ENCODE data around the gene BBS5.

The BBS5 gene

GRCh38 chr2:169462896-169463695 lies 16.2 kb upstream of the BBS5 start:
- Histone ChIP-seq H3K4me3 (ENCODE audit: low read length) (peak overlapping the region; percentile 31), H3K9me3 (replicated peaks; ENCODE audit: low read length) (no peaks in the 10 kb centered on the region)

GRCh38 chr2:169464466-169464865 lies 14.8 kb upstream of the BBS5 start:
- H3K9ac ChIP-seq (ENCODE audit: low read depth, low read length): no peak overlapping the region
- H3K27me3 ChIP-seq (ENCODE audit: control insufficient read depth, insufficient read depth, low read length): no peaks in the 10 kb centered on the region
- no peaks in the 10 kb centered on the region for H3K36me3 ChIP-seq (ENCODE audit: insufficient read depth, low read length)
- H3K4me1 ChIP-seq (ENCODE audit: control insufficient read depth, insufficient read depth, low read length): peaks cover 19% of the 10 kb centered on the region
- H3K4me2 ChIP-seq (ENCODE audit: low read length): no peak overlapping the region
- no peak overlapping the region for H3K4me3 ChIP-seq (ENCODE audit: low read length)
- no peaks in the 10 kb centered on the region for H3K9me3 ChIP-seq (replicated peaks; ENCODE audit: low read length)

More at GRCh38 chr2:169462896-169463695, 16.2 kb upstream of the BBS5 start:
- Histone ChIP-seq H3K4me2 (ENCODE audit: low read length) (peak overlapping the region; percentile 62), H3K27me3 (ENCODE audit: control insufficient read depth, insufficient read depth, low read length) (no peaks in the 10 kb centered on the region), H3K4me1 (ENCODE audit: control insufficient read depth, insufficient read depth, low read length) (peaks cover 19% of the 10 kb centered on the region), H3K9ac (ENCODE audit: low read depth, low read length) (peak overlapping the region; percentile 50), H3K36me3 (ENCODE audit: insufficient read depth, low read length) (no peaks in the 10 kb centered on the region)

- peaks cover 19% of the 10 kb centered on the region for H3K4me1 ChIP-seq (ENCODE audit: control insufficient read depth, insufficient read depth, low read length)
- no peaks in the 10 kb centered on the region for H3K9me3 ChIP-seq (replicated peaks; ENCODE audit: low read length)
- no peak overlapping the region for H3K9ac ChIP-seq (ENCODE audit: low read depth, low read length)
- H3K27me3 ChIP-seq (ENCODE audit: control insufficient read depth, insufficient read depth, low read length): no peaks in the 10 kb centered on the region
- H3K36me3 ChIP-seq (ENCODE audit: insufficient read depth, low read length): no peaks in the 10 kb centered on the region
- no peak overlapping the region for H3K4me3 ChIP-seq (ENCODE audit: low read length)
- no peak overlapping the region for H3K4me2 ChIP-seq (ENCODE audit: low read length)
Observed at GRCh38 chr2:169464882-169465281, 14.4 kb upstream of the BBS5 start.

- no peaks in the 10 kb centered on the region for H3K9me3 ChIP-seq (replicated peaks; ENCODE audit: low read length)
- H3K4me2 ChIP-seq (ENCODE audit: low read length): no peak overlapping the region
- H3K4me1 ChIP-seq (ENCODE audit: control insufficient read depth, insufficient read depth, low read length): peaks cover 9% of the 10 kb centered on the region
- H3K36me3 ChIP-seq (ENCODE audit: insufficient read depth, low read length): no peaks in the 10 kb centered on the region
- H3K27me3 ChIP-seq (ENCODE audit: control insufficient read depth, insufficient read depth, low read length): no peaks in the 10 kb centered on the region
- no peak overlapping the region for H3K9ac ChIP-seq (ENCODE audit: low read depth, low read length)
- no peak overlapping the region for H3K4me3 ChIP-seq (ENCODE audit: low read length)
Observed at GRCh38 chr2:169468841-169469240, 10.5 kb upstream of the BBS5 start.

- Histone ChIP-seq H3K9ac (ENCODE audit: low read depth, low read length) (no peak overlapping the region), H3K9me3 (replicated peaks; ENCODE audit: low read length) (no peaks in the 10 kb centered on the region), H3K36me3 (ENCODE audit: insufficient read depth, low read length) (no peaks in the 10 kb centered on the region), H3K4me2 (ENCODE audit: low read length) (no peak overlapping the region), H3K4me1 (ENCODE audit: control insufficient read depth, insufficient read depth, low read length) (no peaks in the 10 kb centered on the region), H3K27me3 (ENCODE audit: control insufficient read depth, insufficient read depth, low read length) (no peaks in the 10 kb centered on the region), H3K4me3 (ENCODE audit: low read length) (no peak overlapping the region)
Observed at GRCh38 chr2:169469952-169470572, 9.2 kb upstream of the BBS5 start.

GRCh38 chr2:169472249-169472648 lies 7.0 kb upstream of the BBS5 start:
- no peak overlapping the region for H3K9ac ChIP-seq (ENCODE audit: low read depth, low read length)
- H3K9me3 ChIP-seq (replicated peaks; ENCODE audit: low read length): no peaks in the 10 kb centered on the region
- H3K27me3 ChIP-seq (ENCODE audit: control insufficient read depth, insufficient read depth, low read length): no peaks in the 10 kb centered on the region
- no peaks in the 10 kb centered on the region for H3K36me3 ChIP-seq (ENCODE audit: insufficient read depth, low read length)
- H3K4me1 ChIP-seq (ENCODE audit: control insufficient read depth, insufficient read depth, low read length): no peaks in the 10 kb centered on the region
- H3K4me2 ChIP-seq (ENCODE audit: low read length): no peak overlapping the region
- no peak overlapping the region for H3K4me3 ChIP-seq (ENCODE audit: low read length)

- Histone ChIP-seq H3K4me2 (ENCODE audit: low read length) (no peak overlapping the region), H3K9me3 (replicated peaks; ENCODE audit: low read length) (no peaks in the 10 kb centered on the region), H3K4me1 (ENCODE audit: control insufficient read depth, insufficient read depth, low read length) (peaks cover 9% of the 10 kb centered on the region), H3K36me3 (ENCODE audit: insufficient read depth, low read length) (no peaks in the 10 kb centered on the region), H3K9ac (ENCODE audit: low read depth, low read length) (no peak overlapping the region), H3K4me3 (ENCODE audit: low read length) (no peak overlapping the region), H3K27me3 (ENCODE audit: control insufficient read depth, insufficient read depth, low read length) (no peaks in the 10 kb centered on the region)
Observed at GRCh38 chr2:169476459-169476858, 2.8 kb upstream of the BBS5 start.

GRCh38 chr2:169478339-169478738 lies 955 bp upstream of the BBS5 start:
- Histone ChIP-seq H3K9me3 (replicated peaks; ENCODE audit: low read length) (no peaks in the 10 kb centered on the region), H3K27me3 (ENCODE audit: control insufficient read depth, insufficient read depth, low read length) (no peaks in the 10 kb centered on the region), H3K36me3 (ENCODE audit: insufficient read depth, low read length) (peaks cover 2% of the 10 kb centered on the region), H3K4me1 (ENCODE audit: control insufficient read depth, insufficient read depth, low read length) (peaks cover 9% of the 10 kb centered on the region), H3K4me3 (ENCODE audit: low read length) (peak overlapping the region; percentile 83), H3K9ac (ENCODE audit: low read depth, low read length) (peak overlapping the region; percentile 86), H3K4me2 (ENCODE audit: low read length) (peak overlapping the region; percentile 82)

GRCh38 chr2:169478745-169479256 lies 493 bp upstream of the BBS5 start:
- H3K9ac ChIP-seq (ENCODE audit: low read depth, low read length): peak overlapping the region; percentile 86
- no peaks in the 10 kb centered on the region for H3K27me3 ChIP-seq (ENCODE audit: control insufficient read depth, insufficient read depth, low read length)
- peak overlapping the region; percentile 83 for H3K4me3 ChIP-seq (ENCODE audit: low read length)

GRCh38 chr2:169480079-169480465 lies 778 bp downstream of the BBS5 start:
- Histone ChIP-seq H3K4me2 (ENCODE audit: low read length) (peak overlapping the region; percentile 82), H3K9ac (ENCODE audit: low read depth, low read length) (peak overlapping the region; percentile 86), H3K4me1 (ENCODE audit: control insufficient read depth, insufficient read depth, low read length) (peaks cover 9% of the 10 kb centered on the region), H3K36me3 (ENCODE audit: insufficient read depth, low read length) (peaks cover 13% of the 10 kb centered on the region), H3K4me3 (ENCODE audit: low read length) (peak overlapping the region; percentile 83), H3K9me3 (replicated peaks; ENCODE audit: low read length) (no peaks in the 10 kb centered on the region), H3K27me3 (ENCODE audit: control insufficient read depth, insufficient read depth, low read length) (no peaks in the 10 kb centered on the region)

More at GRCh38 chr2:169478745-169479256, 493 bp upstream of the BBS5 start:
- Histone ChIP-seq H3K4me2 (ENCODE audit: low read length) (peak overlapping the region; percentile 82), H3K36me3 (ENCODE audit: insufficient read depth, low read length) (peaks cover 7% of the 10 kb centered on the region), H3K9me3 (replicated peaks; ENCODE audit: low read length) (no peaks in the 10 kb centered on the region), H3K4me1 (ENCODE audit: control insufficient read depth, insufficient read depth, low read length) (peaks cover 9% of the 10 kb centered on the region)

- Histone ChIP-seq H3K4me3 (ENCODE audit: low read length) (no peak overlapping the region), H3K4me1 (ENCODE audit: control insufficient read depth, insufficient read depth, low read length) (no peaks in the 10 kb centered on the region), H3K9ac (ENCODE audit: low read depth, low read length) (no peak overlapping the region), H3K27me3 (ENCODE audit: control insufficient read depth, insufficient read depth, low read length) (no peaks in the 10 kb centered on the region), H3K36me3 (ENCODE audit: insufficient read depth, low read length) (peaks cover 19% of the 10 kb centered on the region), H3K4me2 (ENCODE audit: low read length) (no peak overlapping the region), H3K9me3 (replicated peaks; ENCODE audit: low read length) (no peaks in the 10 kb centered on the region)
Observed at GRCh38 chr2:169485650-169486138, 6.4 kb downstream of the BBS5 start.
